Activated CD4-positive, alpha-beta T cell treated with anti-CD3 and anti-CD28 coated beads, Interleukin-2, amount 50 U/mL, for 24 hours (primary cell): Measurements from ENCODE around the gene CACTIN.

Source experiments
- DNase-seq, 2 donors: peaks; one replicate each; pipeline ENCODE4 v3.0.0-alpha.2; 2020; ENCODE audit warnings: low read depth in 1 of 2, low spot score in 1 of 2

The CACTIN gene

DNA sequence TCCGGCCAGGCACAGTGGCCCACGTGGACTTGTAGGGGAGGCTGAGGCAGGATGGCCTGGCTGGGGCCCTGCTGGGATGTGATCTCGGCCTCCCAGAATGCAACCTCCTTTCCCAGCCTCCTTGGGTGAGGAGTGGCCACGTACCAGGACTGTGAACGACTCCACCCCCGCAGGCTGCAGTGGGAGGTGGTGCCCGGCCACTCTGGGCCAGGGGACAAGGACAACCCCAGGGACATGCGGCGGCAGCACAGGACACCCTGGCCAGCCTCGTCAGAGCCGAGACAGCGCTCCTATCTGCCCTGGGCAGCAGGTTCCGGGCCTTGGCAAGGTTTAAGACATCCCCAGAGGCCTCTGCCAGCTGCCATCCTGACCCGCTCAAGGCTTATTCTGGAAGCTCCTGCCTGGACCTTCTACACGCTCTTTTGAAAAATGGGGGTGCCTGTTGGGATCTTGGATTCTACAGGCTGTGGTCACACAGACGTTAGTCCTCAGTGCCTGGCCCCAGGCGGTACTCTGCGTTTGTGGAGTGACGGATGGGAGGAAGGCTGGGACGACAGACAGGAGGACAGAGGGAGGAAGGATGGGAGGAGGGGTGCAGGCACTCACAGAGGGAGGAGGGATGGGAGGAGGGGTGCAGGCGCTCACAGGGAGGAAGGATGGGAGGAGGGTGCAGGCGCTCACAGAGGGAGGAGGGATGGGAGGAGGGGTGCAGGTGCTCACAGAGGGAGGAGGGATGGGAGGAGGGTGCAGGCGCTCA is 19.9 kb upstream of the CACTIN start:
- no peak for DNase-seq

DNA sequence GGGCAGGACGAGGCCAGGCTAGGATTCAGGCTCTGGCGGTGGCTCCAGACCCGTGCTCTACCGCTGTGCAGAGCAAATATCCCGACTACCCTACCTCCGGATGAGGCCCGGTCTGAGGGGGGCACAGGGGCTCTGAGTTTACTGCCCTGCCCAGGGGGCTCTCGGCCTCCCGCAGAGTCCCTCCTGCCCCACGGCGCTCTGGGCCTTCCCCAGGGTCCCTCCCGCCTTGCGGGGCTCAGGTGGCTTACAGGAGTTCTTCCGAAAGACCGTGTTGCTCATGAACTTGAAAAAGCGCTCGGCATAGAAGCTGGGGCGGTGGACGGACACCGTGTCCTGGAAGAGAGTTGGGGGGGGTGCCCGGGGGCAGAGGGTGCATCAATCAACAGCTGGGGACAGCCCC is 19.1 kb upstream of the CACTIN start:
- no peak for DNase-seq

DNA sequence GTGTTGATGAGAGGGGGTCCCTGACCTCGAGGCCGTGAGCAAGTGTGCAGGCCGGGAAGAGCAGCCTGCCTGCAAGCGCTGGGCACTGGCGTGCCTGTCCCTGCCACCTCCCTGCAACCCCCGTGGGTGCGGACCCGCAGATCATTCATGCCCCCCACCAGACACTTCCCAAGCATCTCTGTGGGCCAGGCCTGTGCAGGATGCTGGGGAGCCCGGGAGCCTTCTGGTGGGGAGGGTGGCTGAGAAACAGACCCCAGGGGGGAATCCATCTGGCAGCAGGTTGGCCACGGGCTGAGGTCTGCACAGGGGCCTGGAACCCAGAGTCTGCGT is 18.4 kb upstream of the CACTIN start:
- DNase-seq, result no peak

DNA sequence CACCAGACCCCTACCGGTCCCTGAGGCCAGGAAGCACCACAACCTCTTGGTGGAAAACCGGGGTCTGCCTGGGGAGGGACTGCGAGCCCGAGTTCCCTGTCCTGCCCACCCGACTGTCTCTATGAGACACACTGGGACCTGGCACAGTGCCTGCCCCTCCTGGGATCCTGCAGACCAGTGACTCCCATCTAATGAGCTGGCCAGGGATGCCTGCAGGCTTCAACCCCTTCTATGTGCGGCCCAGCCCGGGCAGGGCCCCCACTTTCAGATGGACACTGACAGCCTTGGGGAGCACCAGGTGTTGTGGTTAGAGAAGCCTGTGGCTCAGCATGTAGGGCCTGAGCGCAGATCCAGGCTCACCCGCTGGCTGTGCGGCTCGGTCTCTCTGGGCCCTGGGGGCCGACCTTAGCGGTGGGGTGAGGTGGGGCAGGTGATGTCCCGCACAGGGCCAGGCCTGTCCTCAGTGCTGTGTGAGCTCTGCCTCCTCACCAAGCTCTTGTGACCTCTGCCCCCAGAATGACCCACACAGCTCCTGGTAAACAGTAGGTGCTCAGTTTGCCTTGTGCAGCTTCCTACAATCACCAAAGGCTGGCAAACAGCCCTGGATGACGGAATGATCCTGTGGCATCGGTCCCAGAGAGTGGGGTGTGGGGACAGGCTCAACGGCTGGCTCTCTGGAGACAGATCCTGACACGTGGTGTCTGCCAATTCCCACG is 17.9 kb upstream of the CACTIN start:
- no peak for DNase-seq

DNA sequence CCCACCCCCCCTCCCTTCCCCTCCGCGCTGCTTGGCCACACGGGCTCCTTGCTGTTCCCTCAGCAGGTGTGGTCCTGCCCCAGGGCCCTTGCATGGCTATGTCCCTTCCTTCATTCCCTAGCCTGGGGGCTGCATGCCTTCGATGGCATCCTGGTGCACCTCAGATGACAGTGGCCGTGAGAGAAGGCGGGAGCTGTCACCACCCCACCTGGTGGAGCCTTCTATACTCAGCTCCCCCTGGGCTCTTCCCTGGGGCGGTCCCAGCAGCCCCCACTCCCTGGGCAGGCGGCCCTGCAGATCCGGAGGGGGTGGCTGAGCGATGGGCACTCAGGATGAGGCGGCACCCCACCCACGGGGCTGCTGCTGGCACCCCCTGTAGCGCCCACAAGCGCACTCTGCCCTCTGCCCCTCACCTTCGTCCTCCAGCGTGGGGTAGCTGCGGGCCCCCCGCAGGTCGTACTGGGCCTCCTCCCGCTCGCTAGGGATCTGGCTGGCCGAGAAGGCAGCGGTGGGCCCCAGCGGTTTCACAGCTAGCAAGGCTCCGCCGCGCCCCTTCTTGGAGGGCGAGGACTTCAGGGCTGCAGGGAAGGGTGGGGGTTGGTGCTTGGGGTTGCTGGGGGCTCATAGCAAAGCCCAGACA is 17.2 kb upstream of the CACTIN start:
- no peak for DNase-seq

DNA sequence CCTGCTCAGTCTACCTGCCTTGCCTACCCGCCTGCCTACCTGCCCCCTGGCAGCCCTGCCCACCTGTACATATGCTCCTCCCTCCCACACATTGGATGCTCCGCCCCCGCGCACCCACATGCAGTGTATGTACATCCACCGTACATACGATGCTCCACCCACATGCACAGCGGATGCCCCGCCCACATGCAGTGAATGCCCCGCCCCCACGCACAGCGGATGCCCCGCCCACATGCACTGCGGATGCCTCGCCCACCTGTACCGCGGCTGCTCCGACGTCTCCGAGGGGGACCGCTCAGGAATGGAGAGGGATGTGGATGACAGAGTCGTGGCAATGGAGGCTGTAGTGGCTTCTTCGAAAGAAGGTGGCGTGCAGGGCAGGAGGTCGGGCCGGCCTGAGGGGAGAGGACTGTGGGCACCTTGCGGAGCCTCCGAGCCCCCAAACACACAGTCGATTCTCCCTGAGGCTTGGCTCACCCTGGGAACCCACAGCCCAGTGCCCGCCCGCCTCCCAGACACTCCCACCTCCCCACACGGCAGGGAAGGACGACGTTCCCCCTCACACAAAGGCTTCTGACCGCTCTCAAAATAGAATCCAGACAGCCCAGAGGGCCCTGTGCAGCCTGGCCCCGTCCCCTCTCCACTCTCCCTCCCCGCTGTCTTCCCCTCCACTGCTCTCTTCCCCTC is 16.5 kb upstream of the CACTIN start:
- DNase-seq, result no peak

DNA sequence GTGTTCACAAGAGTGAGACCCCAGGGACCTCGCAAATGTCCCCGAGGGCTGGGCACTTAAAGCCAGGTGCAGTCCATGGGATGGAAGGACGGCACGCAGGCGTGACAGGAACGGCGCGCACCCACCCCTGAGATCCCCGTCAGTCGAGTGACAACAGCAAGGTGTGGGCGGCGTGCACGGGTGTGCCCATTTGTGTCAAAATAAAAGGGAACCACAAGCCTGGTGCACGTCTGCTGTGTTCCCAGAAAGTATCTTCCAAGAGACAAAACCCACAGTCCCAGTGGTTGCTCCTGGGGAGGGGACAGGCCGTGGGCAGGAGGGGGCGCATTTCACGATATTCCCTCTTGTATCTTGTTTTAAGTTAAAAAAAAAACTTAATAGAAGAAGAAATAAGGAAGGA is 15.7 kb upstream of the CACTIN start:
- DNase-seq, result no peak

DNA sequence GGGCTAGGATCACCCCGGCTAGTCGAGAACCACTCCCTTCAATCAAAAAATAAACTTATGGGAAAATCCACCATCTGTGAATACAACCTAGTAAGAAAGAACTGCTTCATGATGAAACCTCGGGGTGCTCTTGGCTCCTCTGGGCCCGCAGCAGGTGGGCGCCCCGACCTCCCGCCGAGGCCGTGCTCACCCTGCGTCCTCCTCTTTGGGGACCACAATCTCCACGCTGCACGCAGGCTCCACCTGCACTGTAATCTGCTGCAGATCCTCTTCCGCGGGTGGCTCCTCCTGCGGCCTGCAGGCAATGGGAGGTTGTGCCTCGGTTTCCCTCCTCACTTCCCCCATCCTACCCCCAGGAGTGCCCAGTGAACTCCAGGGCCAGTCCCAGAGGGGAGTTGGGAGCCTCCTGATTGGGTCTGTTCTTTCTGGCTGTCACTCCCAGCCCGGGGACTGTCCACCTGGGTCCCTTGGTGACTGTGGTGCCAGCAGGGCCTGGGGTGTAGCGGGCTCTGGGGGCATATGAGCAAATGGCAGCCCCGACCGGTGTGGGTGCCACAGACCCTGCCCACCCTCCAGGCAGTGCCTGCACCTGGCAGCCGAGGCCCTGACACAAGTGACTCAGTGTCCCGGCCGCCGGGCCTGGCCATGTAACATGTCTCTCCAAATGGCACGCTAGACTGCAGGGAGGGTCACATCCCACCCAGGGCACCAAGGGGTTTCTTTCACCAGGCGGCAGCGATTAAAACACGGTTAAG is 15.1 kb upstream of the CACTIN start:
- no peak for DNase-seq

DNA sequence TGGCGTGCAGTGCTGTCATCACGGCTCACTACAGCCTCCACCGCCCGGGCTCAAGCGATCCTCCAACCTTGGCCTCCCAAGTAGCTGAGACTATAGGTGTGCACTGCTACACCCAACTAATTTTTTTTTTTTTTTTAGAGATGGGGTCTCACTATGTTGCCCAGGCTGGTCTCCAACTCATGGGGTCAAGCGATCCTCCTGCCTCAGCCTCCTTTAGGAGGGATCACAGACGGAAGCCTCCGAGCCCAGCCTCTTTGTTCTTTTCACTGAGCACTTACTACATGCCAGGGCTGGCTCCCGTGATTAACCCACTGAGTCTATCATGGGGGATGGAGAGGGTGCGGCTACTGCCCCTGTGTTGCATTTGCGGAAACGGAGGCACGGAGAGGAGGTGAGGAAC is 12.9 kb upstream of the CACTIN start:
- no peak for DNase-seq

DNA sequence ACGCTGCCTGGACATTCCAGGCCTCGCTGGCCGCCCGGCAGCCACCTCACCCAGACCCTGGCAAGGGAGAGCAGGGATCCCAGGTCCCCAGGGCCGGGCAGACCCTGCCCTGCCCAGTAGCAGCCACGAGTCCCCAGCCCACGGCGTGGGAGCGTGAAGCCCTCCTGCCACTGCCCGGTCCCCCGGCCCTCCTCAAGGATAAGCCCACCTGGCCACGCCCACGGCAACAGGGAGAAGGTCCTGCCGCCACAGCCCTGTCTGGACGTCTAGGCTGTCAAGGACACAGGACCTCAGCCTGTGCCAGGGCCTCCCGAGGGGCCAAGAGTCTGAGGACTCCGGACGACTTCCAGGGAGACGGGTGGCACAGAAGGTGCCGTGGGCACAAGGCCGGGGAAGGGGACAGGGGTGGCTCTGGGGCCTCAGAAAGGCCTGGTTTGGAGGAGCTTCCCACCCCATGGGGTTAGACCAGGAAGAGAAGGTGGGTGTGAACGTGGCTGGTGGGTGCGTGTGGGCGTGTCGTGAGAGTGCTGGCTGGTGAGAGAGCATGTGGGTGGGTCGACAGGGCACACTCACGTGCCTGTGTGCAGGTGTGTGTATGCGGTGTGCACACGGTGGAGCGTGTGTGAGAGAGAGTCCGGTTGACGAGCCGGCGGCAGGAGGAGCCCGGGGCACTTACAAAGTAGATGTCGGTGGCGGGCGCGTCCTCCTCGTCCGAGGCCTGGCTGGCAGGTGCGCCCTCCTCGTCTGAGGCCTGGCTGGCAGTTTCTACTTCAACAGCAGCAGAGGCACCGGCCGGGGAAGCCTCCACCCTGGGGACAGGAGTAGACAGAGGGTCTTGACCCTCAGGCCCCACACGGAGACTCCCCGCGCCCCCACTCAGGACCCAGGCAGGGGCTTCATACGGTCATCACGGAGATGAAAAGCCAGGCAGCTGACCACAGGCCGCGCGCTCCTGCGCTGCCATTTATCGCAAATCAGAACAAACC is 11.9 kb upstream of the CACTIN start:
- no peak for DNase-seq

DNA sequence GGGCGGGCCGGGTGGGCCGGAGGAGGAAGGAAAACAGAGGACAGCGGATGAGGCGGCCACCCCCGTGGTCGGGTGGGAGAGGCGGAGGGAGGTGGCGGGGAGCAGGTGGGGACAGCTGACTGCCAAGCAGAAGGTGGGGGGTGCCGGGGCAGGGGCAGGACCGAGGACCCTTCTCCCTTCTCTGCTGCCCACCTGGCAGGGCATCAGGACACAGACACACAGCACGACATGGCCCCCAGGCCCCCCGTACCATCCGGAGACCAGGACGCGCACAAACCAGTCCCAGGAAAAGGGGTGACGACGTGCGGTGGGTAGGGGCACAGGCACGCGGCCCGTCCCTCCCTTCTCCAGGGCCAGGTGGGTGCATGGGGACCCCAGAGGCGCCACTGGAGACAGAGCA is 11.0 kb upstream of the CACTIN start:
- no peak for DNase-seq

DNA sequence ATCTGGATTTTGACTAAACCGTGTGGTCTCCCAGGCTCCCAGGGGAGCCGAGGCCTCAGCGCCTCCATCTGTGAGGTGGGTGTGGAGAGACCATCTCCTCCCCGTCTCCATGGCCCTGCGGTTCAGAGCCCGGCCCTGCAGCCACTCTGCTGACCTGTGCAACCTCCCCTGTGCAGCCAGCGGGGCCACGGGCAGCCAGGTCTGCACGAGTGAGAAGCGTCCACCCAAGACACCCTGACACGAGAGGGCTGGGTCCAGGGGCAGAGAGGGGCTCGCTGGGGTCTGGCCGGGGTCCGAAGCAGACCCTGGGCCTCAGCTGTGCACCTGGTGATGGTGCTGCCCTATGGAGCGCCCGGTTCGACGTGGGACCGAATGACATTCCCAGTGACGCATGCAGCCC is 10.4 kb upstream of the CACTIN start:
- DNase-seq, result no peak

DNA sequence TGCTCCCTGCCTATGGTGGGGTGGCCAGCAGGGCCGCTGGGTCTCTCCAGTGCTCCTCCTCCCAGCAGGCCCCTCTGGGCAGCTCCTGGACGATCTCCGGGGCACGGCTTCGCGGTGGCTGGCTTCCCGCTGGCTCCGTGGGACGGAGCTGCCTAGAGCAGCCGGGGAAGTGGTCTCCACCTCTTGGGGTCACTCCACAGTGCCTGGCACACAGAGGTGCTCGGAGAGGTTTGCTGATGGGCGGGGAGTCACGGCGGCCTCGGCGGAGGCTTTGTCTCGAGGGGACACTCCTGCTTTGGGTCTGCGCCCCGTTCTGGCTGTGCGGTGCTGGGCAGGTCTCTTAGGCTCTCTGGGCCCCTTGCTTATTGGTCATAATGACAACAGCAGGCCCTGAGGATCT is 9.9 kb upstream of the CACTIN start:
- no peak for DNase-seq

DNA sequence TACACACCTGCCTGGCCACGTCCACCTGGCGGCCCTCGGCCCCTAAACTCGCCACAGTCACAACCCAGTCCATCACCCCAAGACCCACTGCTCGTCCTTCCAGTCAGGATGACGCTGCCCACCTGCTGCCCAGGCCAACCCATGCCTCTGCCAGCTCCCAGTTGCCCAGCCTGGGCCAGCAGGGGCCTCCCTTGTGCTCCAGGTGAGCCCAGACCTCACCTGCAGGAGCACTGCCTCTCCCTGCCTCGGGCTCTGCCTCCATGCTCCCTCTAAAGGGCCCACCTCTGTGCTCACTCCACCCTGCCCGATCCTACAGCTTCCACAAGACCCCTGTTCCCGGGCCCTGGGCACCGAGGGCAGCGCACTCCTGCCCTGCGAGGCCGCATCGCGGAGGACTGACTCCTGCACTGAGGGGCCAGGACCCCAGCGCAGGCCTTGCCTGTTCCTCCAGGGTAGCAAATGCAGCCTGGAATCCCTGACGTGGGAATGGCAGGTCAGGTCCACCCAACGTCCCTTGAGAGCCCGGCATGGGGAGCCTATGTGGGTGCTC is 8.0 kb upstream of the CACTIN start:
- no peak for DNase-seq

DNA sequence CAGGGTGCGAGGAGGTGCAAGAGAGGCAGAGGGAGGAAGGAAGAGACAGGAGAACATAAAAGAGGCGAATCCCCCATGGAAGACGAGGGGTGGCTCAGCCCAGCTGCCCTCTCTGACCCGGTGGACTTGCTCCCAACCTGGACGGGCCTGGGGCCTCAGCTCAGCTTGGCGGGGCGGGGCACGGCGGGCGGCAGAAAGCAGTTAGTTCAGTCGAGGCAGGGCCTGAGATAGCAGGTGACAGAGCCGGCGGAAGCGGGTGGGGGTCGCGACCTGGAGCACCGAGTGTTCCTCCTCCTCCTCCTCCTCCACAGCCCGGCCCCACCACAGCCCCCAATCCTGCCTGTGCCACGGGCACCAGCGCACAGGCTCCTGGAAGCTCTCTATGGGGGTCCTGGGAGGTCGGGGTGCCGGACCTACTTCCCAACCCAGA is 7.0 kb upstream of the CACTIN start:
- DNase-seq, result no peak

DNA sequence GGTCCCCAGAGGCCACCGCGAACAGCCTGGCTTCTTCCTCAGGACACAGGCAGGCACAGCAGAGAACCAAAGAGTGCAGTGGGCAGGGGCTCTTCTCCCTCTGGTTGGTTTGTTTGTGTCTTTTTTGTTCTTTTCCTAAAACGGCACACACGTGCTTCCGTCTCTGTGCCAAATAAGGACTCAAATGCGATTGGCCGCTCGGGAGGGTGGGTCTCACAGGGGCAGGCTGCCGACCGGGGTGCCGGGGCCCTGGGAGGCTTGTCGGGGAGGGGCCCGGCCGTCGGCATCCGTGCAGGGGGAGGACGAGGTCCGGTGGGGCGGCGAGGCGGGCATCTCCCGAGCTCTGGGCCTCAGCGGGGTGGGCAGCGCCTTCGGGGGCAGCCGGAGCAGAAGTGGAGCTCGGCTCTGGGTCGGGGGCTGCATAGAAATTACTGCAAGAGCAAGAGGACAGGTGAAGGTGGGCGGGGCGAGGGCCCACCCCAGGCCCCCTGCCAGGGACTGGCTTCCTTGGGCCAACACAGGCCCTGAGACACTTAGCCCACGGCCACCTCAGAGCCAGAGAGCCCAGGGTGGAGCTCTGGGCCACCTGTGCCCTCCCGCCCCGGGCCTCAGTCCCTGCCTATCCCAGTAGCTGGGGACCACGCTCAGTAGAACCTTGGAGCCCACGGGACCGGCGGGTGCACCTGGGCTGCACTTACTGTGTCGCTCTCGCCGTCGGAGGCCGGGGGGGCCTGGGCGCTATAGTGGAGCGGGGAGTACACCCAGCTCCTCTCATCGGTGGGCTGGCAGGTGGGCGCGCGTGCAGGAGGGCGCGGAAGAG is 6.4 kb upstream of the CACTIN start:
- no peak for DNase-seq

DNA sequence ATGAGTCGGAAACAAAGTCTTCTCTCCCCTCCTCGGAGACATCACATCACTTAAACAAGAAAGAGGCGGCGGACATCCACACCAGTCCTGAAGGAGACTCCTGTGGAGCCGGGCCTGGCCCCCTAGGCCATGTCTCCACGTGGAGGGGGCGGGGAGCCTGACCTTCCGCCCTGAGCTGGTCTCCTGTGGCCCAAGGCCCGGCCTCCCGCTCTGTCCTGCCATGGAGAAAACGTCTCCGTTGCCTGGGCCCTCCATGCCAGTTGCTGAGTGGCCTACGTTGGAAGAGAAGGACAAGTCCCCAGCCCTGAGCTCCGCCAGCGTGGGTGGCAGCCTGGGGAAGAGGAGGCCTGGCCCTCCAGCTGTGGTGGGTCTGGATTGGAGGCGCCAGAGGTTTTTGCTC is 5.5 kb upstream of the CACTIN start:
- DNase-seq, result no peak

DNA sequence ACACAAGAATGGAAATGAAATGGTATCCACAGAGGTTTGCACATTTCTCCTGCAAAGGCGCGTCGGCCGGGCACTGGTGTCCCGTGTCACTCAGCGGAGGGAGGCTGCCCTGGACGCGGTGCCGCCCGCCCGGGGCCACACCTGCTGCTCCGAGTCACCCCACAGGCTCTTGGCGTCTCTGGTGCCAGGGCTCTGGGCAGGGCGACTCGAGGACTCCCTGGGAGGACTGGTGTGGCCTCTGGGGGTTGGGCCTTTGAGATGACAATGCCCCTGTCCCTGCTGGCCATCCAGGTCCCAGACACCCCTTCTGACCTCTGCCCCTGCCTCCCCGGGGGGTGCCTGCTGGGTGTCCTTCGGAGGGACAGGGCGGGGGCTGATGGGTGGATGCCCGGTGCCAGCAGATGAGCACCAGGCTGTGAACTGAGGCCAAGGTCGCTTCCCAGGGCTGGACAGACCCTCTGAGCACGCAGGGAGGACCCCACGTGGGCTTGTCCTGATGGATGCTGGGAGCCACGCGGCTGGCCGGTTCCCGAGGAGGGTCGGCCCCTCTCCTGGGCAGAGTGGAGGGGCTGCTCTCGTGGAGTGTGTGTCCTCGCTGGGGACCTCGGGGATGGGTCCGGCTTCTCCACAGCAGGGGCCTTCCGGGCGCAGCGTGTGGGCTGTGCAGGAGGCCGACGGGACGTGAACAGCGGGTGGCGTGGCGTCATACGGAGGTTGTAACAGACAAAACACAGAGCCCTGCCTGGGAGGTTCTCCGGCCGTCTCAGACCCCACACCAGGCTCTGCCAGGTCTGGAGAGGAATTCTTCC is 4.7 kb upstream of the CACTIN start:
- no peak for DNase-seq
